KMS-11 (cell line): ENCODE results near the gene NSD1.

Experiments
- H2AFZ ChIP-seq: fragments of 200-600 bp; sonication (generic); 2 replicates; pipeline ENCODE4 v1.6.1; 2016; ENCODE audit warnings: antibody characterized with exemption, mixed run types, low read depth
- H3K27ac ChIP-seq: fragments of 200-600 bp; sonication (generic); 2 replicates; pipeline ENCODE4 v1.6.1; 2016; ENCODE audit warnings: mild to moderate bottlenecking, mixed run types
- H3K27me3 ChIP-seq: fragments of 200-600 bp; sonication (generic); 2 replicates; pipeline ENCODE4 v1.6.1; 2017; ENCODE audit warnings: mild to moderate bottlenecking, low read depth, mixed run types, moderate library complexity; ENCODE audit not compliant: insufficient read depth
- H3K36me3 ChIP-seq: fragments of 200-600 bp; sonication (generic); 2 replicates; pipeline ENCODE4 v1.6.1; 2017; ENCODE audit warnings: mild to moderate bottlenecking, mixed run types; ENCODE audit not compliant: insufficient read depth
- H3K4me1 ChIP-seq: fragments of 200-600 bp; sonication (generic); 2 replicates; pipeline ENCODE4 v1.6.1; 2016; ENCODE audit warnings: mild to moderate bottlenecking, low read depth, mixed run types; ENCODE audit not compliant: poor library complexity, severe bottlenecking
- H3K4me2 ChIP-seq: fragments of 200-600 bp; sonication (generic); 2 replicates; pipeline ENCODE4 v1.7.0; 2016; ENCODE audit warnings: mild to moderate bottlenecking, mixed run types
- H3K4me3 ChIP-seq: fragments of 200-600 bp; sonication (generic); IDR thresholded peaks from 2 replicates; pipeline ENCODE4 v1.6.1; 2017; ENCODE audit warnings: low read depth, low read length, mixed read lengths; ENCODE audit not compliant: insufficient read depth
- H3K79me2 ChIP-seq: fragments of 200-600 bp; sonication (generic); 2 replicates; pipeline ENCODE4 v1.6.1; 2016; ENCODE audit warnings: low read depth, mixed run types; ENCODE audit not compliant: insufficient read depth
- H3K9ac ChIP-seq: fragments of 200-600 bp; sonication (generic); 2 replicates; pipeline ENCODE4 v1.6.1; 2016; ENCODE audit warnings: mild to moderate bottlenecking, mixed run types
- H4K20me1 ChIP-seq: fragments of 200-600 bp; sonication (generic); 2 replicates; pipeline ENCODE4 v1.6.1; 2016; ENCODE audit warnings: mild to moderate bottlenecking, mixed run types; ENCODE audit not compliant: insufficient read depth
- TF ChIP-seq, protein P1 (sequence below): fragments of 200-600 bp; sonication (generic); conservative IDR thresholded peaks from 2 replicates; pipeline ENCODE4 v1.6.1; 2017; ENCODE audit warnings: low read depth, mild to moderate bottlenecking, antibody characterized with exemption, low read length, moderate library complexity, mixed read lengths

Gene NSD1

DNA sequence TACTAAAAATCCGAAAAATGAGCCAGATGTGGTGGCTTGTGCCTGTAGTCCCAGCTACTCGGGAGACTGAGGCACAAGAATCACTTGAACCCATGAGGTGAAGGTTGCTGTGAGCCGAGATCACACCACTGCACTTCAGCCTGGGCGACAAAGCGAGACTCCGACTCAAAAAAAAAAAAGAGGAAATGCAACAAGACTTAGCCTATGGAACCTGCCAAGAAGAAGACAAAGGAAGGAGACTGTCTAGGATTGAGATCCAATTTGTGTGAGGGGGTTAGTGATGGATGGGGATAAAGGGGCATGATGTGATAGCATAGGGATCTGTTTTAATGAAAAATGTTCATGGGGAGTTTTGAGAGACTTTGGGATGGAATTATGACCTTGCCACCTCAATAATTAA, 97.1 kb downstream of the NSD1 start:
- H3K36me3 ChIP-seq, result no peaks in the 10 kb centered on the region
- H3K27ac ChIP-seq, result no peak overlapping the region
- H3K4me2 ChIP-seq, result no peak overlapping the region
- H3K27me3 ChIP-seq, result no peaks in the 10 kb centered on the region
- no peaks in the 10 kb centered on the region for H3K4me1 ChIP-seq
- H3K79me2 ChIP-seq, result no peaks in the 10 kb centered on the region
- TF ChIP-seq, protein P1, sequence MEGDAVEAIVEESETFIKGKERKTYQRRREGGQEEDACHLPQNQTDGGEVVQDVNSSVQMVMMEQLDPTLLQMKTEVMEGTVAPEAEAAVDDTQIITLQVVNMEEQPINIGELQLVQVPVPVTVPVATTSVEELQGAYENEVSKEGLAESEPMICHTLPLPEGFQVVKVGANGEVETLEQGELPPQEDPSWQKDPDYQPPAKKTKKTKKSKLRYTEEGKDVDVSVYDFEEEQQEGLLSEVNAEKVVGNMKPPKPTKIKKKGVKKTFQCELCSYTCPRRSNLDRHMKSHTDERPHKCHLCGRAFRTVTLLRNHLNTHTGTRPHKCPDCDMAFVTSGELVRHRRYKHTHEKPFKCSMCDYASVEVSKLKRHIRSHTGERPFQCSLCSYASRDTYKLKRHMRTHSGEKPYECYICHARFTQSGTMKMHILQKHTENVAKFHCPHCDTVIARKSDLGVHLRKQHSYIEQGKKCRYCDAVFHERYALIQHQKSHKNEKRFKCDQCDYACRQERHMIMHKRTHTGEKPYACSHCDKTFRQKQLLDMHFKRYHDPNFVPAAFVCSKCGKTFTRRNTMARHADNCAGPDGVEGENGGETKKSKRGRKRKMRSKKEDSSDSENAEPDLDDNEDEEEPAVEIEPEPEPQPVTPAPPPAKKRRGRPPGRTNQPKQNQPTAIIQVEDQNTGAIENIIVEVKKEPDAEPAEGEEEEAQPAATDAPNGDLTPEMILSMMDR, result no peak
- H2AFZ ChIP-seq, result no peak overlapping the region
- H3K9ac ChIP-seq, result no peak overlapping the region
- no peaks in the 10 kb centered on the region for H4K20me1 ChIP-seq
- H3K4me3 ChIP-seq, result no peak overlapping the region

DNA sequence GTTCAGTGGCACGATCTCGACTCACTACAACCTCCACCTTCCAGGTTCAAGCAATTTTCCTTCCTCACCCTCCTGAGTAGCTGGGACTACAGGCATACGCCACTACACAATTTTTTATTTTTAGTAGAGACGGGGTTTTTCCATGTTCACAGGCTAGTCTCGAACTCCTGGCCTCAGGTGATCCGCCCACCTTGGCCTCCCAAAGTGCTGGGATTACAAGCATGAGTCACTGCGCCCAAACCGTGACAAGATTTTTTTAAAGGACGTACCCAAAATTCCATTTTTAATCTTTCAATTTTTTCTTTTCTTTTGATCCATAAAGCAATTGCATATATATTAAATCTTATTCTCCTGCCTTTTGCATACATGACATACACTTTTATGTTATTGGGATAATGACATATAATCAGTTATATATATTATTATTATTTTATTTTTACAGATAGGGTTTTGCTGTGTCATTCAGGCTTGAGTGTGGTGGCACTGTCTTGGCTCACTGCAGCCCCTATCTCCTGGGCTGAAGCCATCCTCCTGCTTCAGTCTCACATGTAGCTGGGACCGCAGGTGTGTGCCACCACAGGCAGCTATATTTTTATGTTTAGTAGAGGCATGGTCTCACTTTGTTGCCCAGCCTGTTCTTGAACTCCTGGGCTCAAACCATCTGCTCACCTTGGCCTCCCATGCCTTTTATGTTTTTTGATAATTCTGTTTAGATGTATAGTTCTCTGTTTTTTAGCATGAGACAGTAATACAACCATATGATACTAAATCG, 98.1 kb downstream of the NSD1 start:
- Histone ChIP-seq H3K9ac (no peak overlapping the region), H3K27ac (no peak overlapping the region), H3K36me3 (no peaks in the 10 kb centered on the region), H3K4me1 (no peaks in the 10 kb centered on the region), H3K4me3 (no peak overlapping the region), H3K79me2 (no peaks in the 10 kb centered on the region), H4K20me1 (no peaks in the 10 kb centered on the region), H3K4me2 (no peak overlapping the region), H3K27me3 (no peaks in the 10 kb centered on the region), H2AFZ (no peak overlapping the region)
- TF ChIP-seq, protein P1, result no peak

DNA sequence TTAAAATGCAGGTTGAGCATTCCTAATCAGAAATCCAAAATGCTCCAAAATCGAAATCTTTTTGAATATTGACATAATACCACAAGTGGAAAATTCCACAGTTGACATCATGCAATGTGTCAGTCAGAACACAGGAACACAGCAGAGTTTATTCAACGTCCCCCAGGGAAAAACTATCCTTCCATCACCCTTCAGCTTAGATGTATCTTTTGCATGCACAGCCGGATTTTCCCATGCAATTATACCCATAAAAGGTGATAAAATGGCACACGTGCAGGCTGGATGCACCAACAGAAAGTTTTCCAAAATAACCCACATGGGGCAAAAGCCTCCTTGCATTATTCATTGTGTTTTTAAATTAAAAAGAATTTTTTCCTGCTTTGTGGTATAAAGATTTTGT, 98.8 kb downstream of the NSD1 start:
- no peaks in the 10 kb centered on the region for H4K20me1 ChIP-seq
- no peaks in the 10 kb centered on the region for H3K27me3 ChIP-seq
- TF ChIP-seq, protein P1, result no peak
- H3K4me3 ChIP-seq, result no peak overlapping the region
- no peaks in the 10 kb centered on the region for H3K36me3 ChIP-seq
- H2AFZ ChIP-seq, result no peak overlapping the region
- H3K4me1 ChIP-seq, result no peaks in the 10 kb centered on the region
- no peak overlapping the region for H3K9ac ChIP-seq
- no peak overlapping the region for H3K4me2 ChIP-seq
- no peak overlapping the region for H3K27ac ChIP-seq
- H3K79me2 ChIP-seq, result no peaks in the 10 kb centered on the region

DNA sequence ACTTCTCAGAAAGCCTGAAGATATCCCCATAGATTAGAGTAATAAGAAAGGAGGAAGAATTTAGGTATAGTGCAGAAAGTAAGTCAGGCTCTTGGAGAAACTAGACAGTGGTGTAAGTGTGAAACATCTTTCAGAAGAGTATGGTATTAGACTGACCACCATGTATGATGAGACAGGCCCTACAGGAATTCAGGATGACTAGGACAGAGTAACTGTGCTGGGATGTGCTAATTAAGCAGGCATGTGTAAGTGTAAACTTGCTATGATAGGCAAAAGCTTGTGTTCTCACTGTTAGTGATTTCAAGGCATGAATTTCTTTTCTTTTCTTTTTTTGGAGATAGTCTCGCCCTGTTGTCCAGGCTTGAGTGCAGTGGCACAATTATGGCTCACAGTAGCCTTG, 99.2 kb downstream of the NSD1 start:
- Histone ChIP-seq H3K79me2 (no peaks in the 10 kb centered on the region), H3K36me3 (no peaks in the 10 kb centered on the region), H4K20me1 (no peaks in the 10 kb centered on the region), H3K4me2 (no peak overlapping the region), H3K27ac (no peak overlapping the region), H3K9ac (no peak overlapping the region), H3K27me3 (no peaks in the 10 kb centered on the region), H3K4me1 (no peaks in the 10 kb centered on the region), H3K4me3 (no peak overlapping the region), H2AFZ (no peak overlapping the region)
- TF ChIP-seq, protein P1, result no peak
